H1 (cell line): ENCODE measurements around the gene KLC4. TPM values are rescaled to one million over a fixed set of nuclear protein-coding genes. Genes with fewer than 3 reads are reported as not detected.

ENCODE experiments used
- CTCF ChIA-PET: fragments of 300-600 bp; sonication (Branson Sonifier 250); formaldehyde crosslinking; loops from one replicate; lab custom pipeline; 2021; ENCODE audit not compliant: partially characterized antibody; lab: Charles Lee
- POLR2A ChIA-PET: fragments of 300-600 bp; sonication (Branson Sonifier 250); formaldehyde crosslinking; loops from one replicate; lab custom pipeline; 2021; ENCODE audit warnings: inconsistent platforms; ENCODE audit not compliant: partially characterized antibody; lab: Charles Lee
- DNase-seq, 2 experiments: peaks; one replicate each; pipeline versions ENCODE4 v3.0.0 to v3.0.0-alpha.2; 2010 to 2022; ENCODE audit warnings: low spot score in 2 of 2, low read depth in 1 of 2, mixed read lengths in 1 of 2
- FAIRE-seq: peaks from 2 replicates; lab custom pipeline; 2011; peaks lifted over from hg19 to GRCh38; lab: Jason Lieb, UNC
- H2AFZ ChIP-seq: 2 replicates; pipeline ENCODE4 v1.8.1; 2012; ENCODE audit warnings: low read length, inconsistent platforms
- H2AK5ac ChIP-seq: 2 replicates; pipeline ENCODE4 v1.6.1; 2013; ENCODE audit warnings: low read depth, low read length
- H2BK120ac ChIP-seq: replicated peaks from 2 replicates; pipeline ENCODE3; 2013; ENCODE audit warnings: low read depth, low read length, inconsistent platforms
- H2BK12ac ChIP-seq: 2 replicates; pipeline ENCODE4 v1.6.1; 2013; ENCODE audit warnings: low read depth, low read length
- H2BK15ac ChIP-seq: 2 replicates; pipeline ENCODE4 v1.6.1; 2013; ENCODE audit warnings: low read length
- H2BK20ac ChIP-seq: 2 replicates; pipeline ENCODE4 v1.6.1; 2013; ENCODE audit warnings: low read length
- H2BK5ac ChIP-seq: 2 replicates; pipeline ENCODE4 v1.6.1; 2013; ENCODE audit warnings: low read depth, low read length
- H3K14ac ChIP-seq: 2 replicates; pipeline ENCODE4 v1.6.1; 2013; ENCODE audit warnings: inconsistent platforms; ENCODE audit not compliant: insufficient read length
- H3K18ac ChIP-seq: 2 replicates; pipeline ENCODE4 v1.6.1; 2013; ENCODE audit warnings: low read length; ENCODE audit errors: extremely low read depth
- H3K23ac ChIP-seq: 2 replicates; pipeline ENCODE4 v1.6.1; 2013; ENCODE audit warnings: inconsistent platforms; ENCODE audit not compliant: insufficient read length
- H3K23me2 ChIP-seq: 2 replicates; pipeline ENCODE4 v1.6.1; 2013; ENCODE audit warnings: low read depth, low read length
- H3K27ac ChIP-seq: 2 replicates; pipeline ENCODE4 v1.6.1; 2011; ENCODE audit warnings: low read depth, low read length, inconsistent platforms
- H3K27me3 ChIP-seq, 4 experiments: replicated peaks in 1 of 4; 1 replicate in 1 of 4; 2 replicates in 3 of 4; pipeline versions ENCODE4 v1.6.1 to v1.8.1; 2011 to 2013; ENCODE audit warnings: low read length in 3 of 4, mild to moderate bottlenecking in 3 of 4, inconsistent platforms in 2 of 4, mixed read lengths in 2 of 4, moderate library complexity in 1 of 4; ENCODE audit not compliant: control insufficient read depth in 3 of 4, insufficient read depth in 3 of 4; ENCODE audit errors: extremely low read depth in 1 of 4
- H3K36me3 ChIP-seq, 4 experiments: 2 replicates each; pipeline versions ENCODE4 v1.6.1 to v1.8.1; 2011 to 2013; ENCODE audit warnings: mild to moderate bottlenecking in 4 of 4, low read length in 3 of 4, moderate library complexity in 2 of 4, control low read depth in 1 of 4, inconsistent platforms in 1 of 4; ENCODE audit not compliant: insufficient read depth in 4 of 4, control insufficient read depth in 2 of 4
- H3K4ac ChIP-seq: replicated peaks from 2 replicates; pipeline ENCODE3; 2013; ENCODE audit warnings: low read length, low read depth, mixed read lengths, inconsistent platforms; ENCODE audit not compliant: insufficient read length
- H3K4me1 ChIP-seq, 4 experiments: replicated peaks in 1 of 4; 1 replicate in 1 of 4; 2 replicates in 3 of 4; pipeline versions ENCODE4 v1.6.1 to v1.8.1; 2011 to 2013; ENCODE audit warnings: low read length in 3 of 4, inconsistent platforms in 2 of 4, mixed read lengths in 1 of 4; ENCODE audit not compliant: insufficient read depth in 4 of 4, control insufficient read depth in 3 of 4
- H3K4me2 ChIP-seq, 2 experiments: 2 replicates each; pipeline versions ENCODE4 v1.6.1 to v1.8.1; 2011 to 2013; ENCODE audit warnings: low read depth in 2 of 2, low read length in 2 of 2, control low read depth in 1 of 2, inconsistent platforms in 1 of 2, mild to moderate bottlenecking in 1 of 2; ENCODE audit not compliant: insufficient read depth in 1 of 2
- H3K4me3 ChIP-seq, 4 experiments: fragments of 200-600, 300-600 bp in 1 of 4; sonication (generic), shearing (Covaris generic), sonication (Bioruptor Twin) in 1 of 4; 2 replicates each; pipeline versions ENCODE4 v1.5.1 to v1.8.1; 2011 to 2016; ENCODE audit warnings: low read length in 4 of 4, low read depth in 3 of 4, control low read depth in 2 of 4, inconsistent platforms in 2 of 4, mild to moderate bottlenecking in 2 of 4, mixed read lengths in 1 of 4, moderate library complexity in 1 of 4; ENCODE audit not compliant: insufficient read depth in 2 of 4; ENCODE audit errors: extremely low read depth in 1 of 4
- H3K56ac ChIP-seq: replicated peaks from 2 replicates; pipeline ENCODE3; 2013; ENCODE audit warnings: low read depth, mild to moderate bottlenecking, mixed read lengths, low read length, inconsistent platforms; ENCODE audit not compliant: insufficient read length
- H3K79me1 ChIP-seq: 2 replicates; pipeline ENCODE4 v1.6.1; 2013; ENCODE audit warnings: low read depth, low read length, control low read depth
- H3K79me2 ChIP-seq, 2 experiments: 2 replicates each; pipeline versions ENCODE4 v1.6.1 to v1.8.1; 2012 to 2013; ENCODE audit warnings: low read length in 2 of 2, mild to moderate bottlenecking in 2 of 2, inconsistent platforms in 1 of 2; ENCODE audit not compliant: insufficient read depth in 2 of 2, control insufficient read depth in 1 of 2
- H3K9ac ChIP-seq, 4 experiments: replicated peaks in 1 of 4; 1 replicate in 1 of 4; 2 replicates in 3 of 4; pipeline versions ENCODE4 v1.6.1 to v1.8.1; 2011 to 2013; ENCODE audit warnings: low read depth in 3 of 4, low read length in 3 of 4, control low read depth in 2 of 4, mild to moderate bottlenecking in 2 of 4, moderate library complexity in 2 of 4, inconsistent platforms in 1 of 4; ENCODE audit errors: extremely low read depth in 1 of 4
- H3K9me3 ChIP-seq, 2 experiments: 2 replicates each; pipeline versions ENCODE4 v1.6.1 to v1.8.1; 2012 to 2013; ENCODE audit warnings: mild to moderate bottlenecking in 2 of 2, moderate library complexity in 2 of 2, control low read depth in 1 of 2, inconsistent platforms in 1 of 2, low read depth in 1 of 2, low read length in 1 of 2, mixed read lengths in 1 of 2; ENCODE audit not compliant: insufficient read depth in 2 of 2
- H4K20me1 ChIP-seq, 2 experiments: replicated peaks in 1 of 2; 2 replicates each; pipeline versions ENCODE3 to v1.8.1; 2011 to 2013; ENCODE audit warnings: inconsistent platforms in 2 of 2, low read length in 2 of 2, mild to moderate bottlenecking in 1 of 2; ENCODE audit not compliant: insufficient read depth in 2 of 2, control insufficient read depth in 1 of 2
- H4K5ac ChIP-seq: 2 replicates; pipeline ENCODE4 v1.6.1; 2013; ENCODE audit warnings: low read length, low read depth, mixed read lengths, inconsistent platforms; ENCODE audit not compliant: insufficient read length
- H4K8ac ChIP-seq: 2 replicates; pipeline ENCODE4 v1.8.0; 2013; ENCODE audit warnings: mild to moderate bottlenecking, moderate library complexity, low read length, inconsistent platforms; ENCODE audit not compliant: insufficient read depth; ENCODE audit errors: extremely low read depth
- H4K91ac ChIP-seq: replicated peaks from 2 replicates; pipeline ENCODE3; 2013; ENCODE audit warnings: low read length, mixed read lengths, inconsistent platforms; ENCODE audit not compliant: insufficient read length
- BCL11A ChIP-seq, 2 experiments: IDR thresholded peaks; one replicate each; pipeline ENCODE4 v1.6.1; 2011; ENCODE audit warnings: low read depth in 2 of 2, low read length in 2 of 2, mild to moderate bottlenecking in 2 of 2
- BRCA1 ChIP-seq: IDR thresholded peaks from 2 replicates; pipeline ENCODE4 v1.6.1; 2012; ENCODE audit warnings: low read depth, low read length, improper control_type of control experiment
- CHD2 ChIP-seq: IDR thresholded peaks from 2 replicates; pipeline ENCODE4 v1.6.1; 2012; ENCODE audit warnings: low read length, improper control_type of control experiment
- EP300 ChIP-seq, 2 experiments: IDR thresholded peaks; 1 replicate in 1 of 2; 2 replicates in 1 of 2; pipeline ENCODE4 v1.6.1; 2011 to 2012; ENCODE audit warnings: low read depth in 2 of 2, low read length in 2 of 2, mild to moderate bottlenecking in 2 of 2, borderline replicate concordance in 1 of 2, inconsistent platforms in 1 of 2, moderate library complexity in 1 of 2
- MAX ChIP-seq: IDR thresholded peaks from 2 replicates; pipeline ENCODE4 v1.6.1; 2012; ENCODE audit warnings: inconsistent platforms
- NRF1 ChIP-seq: IDR thresholded peaks from 2 replicates; pipeline ENCODE4 v1.6.1; 2011; ENCODE audit warnings: mild to moderate bottlenecking, low read depth, low read length, improper control_type of control experiment
- POU5F1 ChIP-seq: IDR thresholded peaks from 2 replicates; pipeline ENCODE4 v1.6.1; 2011; ENCODE audit warnings: low read depth, mild to moderate bottlenecking, low read length, moderate library complexity
- RAD21 ChIP-seq, 2 experiments: IDR thresholded peaks in 1 of 2; conservative IDR thresholded peaks in 1 of 2; 2 replicates each; pipeline ENCODE4 v1.6.1; 2011; ENCODE audit warnings: low read depth in 2 of 2, low read length in 2 of 2, improper control_type of control experiment in 1 of 2, inconsistent platforms in 1 of 2, mild to moderate bottlenecking in 1 of 2, moderate library complexity in 1 of 2
- SUZ12 ChIP-seq: fragments of 200-600 bp; sonication (generic); IDR thresholded peaks from 2 replicates; pipeline ENCODE4 v1.6.1; 2012; ENCODE audit warnings: mild to moderate bottlenecking, inconsistent platforms, low read length, moderate library complexity, mixed read lengths
- USF2 ChIP-seq: IDR thresholded peaks from 2 replicates; pipeline ENCODE4 v1.6.1; 2011; ENCODE audit warnings: low read length, improper control_type of control experiment
- WGBS, 2 experiments: shearing (Covaris generic) in 1 of 2; methylation state at CpG; one replicate each; pipeline versions ENCODE4 v1.1.6 to v1.1.7; 2013 to 2015; ENCODE audit warnings: low lambda C conversion rate in 2 of 2, mixed read lengths in 2 of 2, inconsistent platforms in 1 of 2, low coverage in 1 of 2, missing lambda C conversion rate in 1 of 2; ENCODE audit not compliant: insufficient replicate concordance in 2 of 2, insufficient coverage in 1 of 2, insufficient read length in 1 of 2; ENCODE audit errors: extremely low coverage in 1 of 2, missing lambda C conversion rate in 1 of 2; 5-methylcytosine and 5-hydroxymethylcytosine counted together
- polyA plus RNA-seq, 7 experiments: library from polyadenylated mRNA; depleted of rRNA in 3 of 7; stranded (reverse) in 5 of 7; unstranded in 2 of 7; fragments of >200 nt in 5 of 7; fragments of 200-250 nt in 2 of 7; gene quantifications; 1 replicate in 5 of 7; 2 replicates in 1 of 7; 4 replicates in 1 of 7; pipeline versions ENCODE4 v1.2.1 to v1.2.3, GENCODE V29; 2011 to 2013; ENCODE audit warnings: missing spikeins in 2 of 7, mixed read lengths in 2 of 7
- total RNA-seq: library from RNA; stranded (reverse); fragmentation: NEBNext Ultra II Directional; extraction: Animal tissue kit (Norgen Biotek cat#: 25700); gene quantifications from 2 replicates; pipeline ENCODE4 v1.2.1, GENCODE V29; 2021

KLC4 gene
- total and polyA plus RNA-seq, 2 of the 8 experiments (the other 6 are each of a cell fraction or from before 2014, with no cell fraction given): 15.7 to 28.5 TPM

- Histone ChIP-seq H4K20me1 (peaks cover 1 to 4% of the 10 kb centered on the region in 2 experiments), H3K4me2 (peak overlapping the region; percentile 83 to 97), H4K5ac (no peak overlapping the region), H3K23ac (no peak overlapping the region), H3K79me1 (peaks cover 6% of the 10 kb centered on the region), H2BK12ac (0 out of 2 replicates have a peak overlapping the region, but pooled peaks have one; percentile 46), H4K91ac (peak overlapping the region; percentile 1), H3K4me1 (peaks cover 0 to 10% (median 5%) of the 10 kb centered on the region in 4 experiments; a peak in 4 of 7 replicates), H3K79me2 (no peaks in the 10 kb centered on the region), H3K9ac (peak overlapping the region in 1 of 4 experiments; percentile 88; a peak in 1 of 7 replicates), H2BK120ac (no peak overlapping the region), H3K4ac (peak overlapping the region; percentile 33), H2BK5ac (0 out of 2 replicates have a peak overlapping the region, but pooled peaks have one; percentile 92), H3K56ac (no peak overlapping the region), H3K23me2 (peaks cover 7% of the 10 kb centered on the region), H3K4me3 (peak overlapping the region; percentile 72 to 91 (median 78); a peak in 6 of 8 replicates), H2BK20ac (no peak overlapping the region), H3K27me3 (no peaks in the 10 kb centered on the region), H3K36me3 (peaks cover 5 to 26% (median 19%) of the 10 kb centered on the region in 4 experiments; a peak in 7 of 8 replicates), H2AK5ac (peak overlapping the region; percentile 7; the same call in 1 of the 2 replicates), H3K27ac (no peak overlapping the region), H2BK15ac (no peak overlapping the region), H4K8ac (no peak overlapping the region; the same call in 1 of the 2 replicates), H3K14ac (no peak overlapping the region), H2AFZ (no peak overlapping the region), H3K18ac (no peak overlapping the region), H3K9me3 (no peaks in the 10 kb centered on the region)
- 82% methylated on average over 18 of the region's 19 CpGs; no CpG with 5 or more reads in 1 of the 2 experiments for WGBS, 2 experiments
- POLR2A ChIA-PET: interaction anchor here (0.8 to 29.7 kb wide), 9 partner anchors 9 to 87 kb away, joined by 3 to 584 read pairs (median 3); partner anchors contain the start of genes KLHDC3, MEA1, PTK7 and RRP36
- DNase-seq (no peak), FAIRE-seq (no peak)
- CTCF ChIA-PET: interaction anchor here (0.6 to 1.2 kb wide), 2 partner anchors 30 to 74 kb away, joined by 3 read pairs; no protein-coding TSS in a partner anchor
- TF ChIP-seq CHD2: no peak
- TF ChIP-seq NRF1: no peak
- no peak for TF ChIP-seq MAX
- no peak for TF ChIP-seq EP300 (IDR thresholded peaks at IDR 0.05; ENCODE audit: borderline replicate concordance in 1 of 2, low read depth in 2 of 2, low read length in 2 of 2)
- no peak for TF ChIP-seq RAD21 (IDR thresholded peaks at IDR 0.05 in 1 of 2, conservative IDR thresholded peaks at IDR 0.05 in 1 of 2; ENCODE audit: low read depth in 2 of 2, low read length in 2 of 2)
- TF ChIP-seq BRCA1: no peak
- no peak for TF ChIP-seq POU5F1
- TF ChIP-seq USF2: no peak
- no peak for TF ChIP-seq SUZ12
- TF ChIP-seq BCL11A (IDR thresholded peaks at IDR 0.05; ENCODE audit: low read depth in 2 of 2, low read length in 2 of 2): no peak
These were observed 7.1 kb upstream of the KLC4 start for GRCh38 chr6:43052225-43052841.
